Measurements from ENCODE around the gene FHAD1. TPM values are rescaled to one million over a fixed set of nuclear protein-coding genes. Genes with fewer than 3 reads are reported as not detected.
A peak's percentile ranks its signal among the peaks of the same experiment; 100 is the strongest.

Gene FHAD1
- total RNA-seq, 1 donor from 2014 or later = not detected

DNA sequence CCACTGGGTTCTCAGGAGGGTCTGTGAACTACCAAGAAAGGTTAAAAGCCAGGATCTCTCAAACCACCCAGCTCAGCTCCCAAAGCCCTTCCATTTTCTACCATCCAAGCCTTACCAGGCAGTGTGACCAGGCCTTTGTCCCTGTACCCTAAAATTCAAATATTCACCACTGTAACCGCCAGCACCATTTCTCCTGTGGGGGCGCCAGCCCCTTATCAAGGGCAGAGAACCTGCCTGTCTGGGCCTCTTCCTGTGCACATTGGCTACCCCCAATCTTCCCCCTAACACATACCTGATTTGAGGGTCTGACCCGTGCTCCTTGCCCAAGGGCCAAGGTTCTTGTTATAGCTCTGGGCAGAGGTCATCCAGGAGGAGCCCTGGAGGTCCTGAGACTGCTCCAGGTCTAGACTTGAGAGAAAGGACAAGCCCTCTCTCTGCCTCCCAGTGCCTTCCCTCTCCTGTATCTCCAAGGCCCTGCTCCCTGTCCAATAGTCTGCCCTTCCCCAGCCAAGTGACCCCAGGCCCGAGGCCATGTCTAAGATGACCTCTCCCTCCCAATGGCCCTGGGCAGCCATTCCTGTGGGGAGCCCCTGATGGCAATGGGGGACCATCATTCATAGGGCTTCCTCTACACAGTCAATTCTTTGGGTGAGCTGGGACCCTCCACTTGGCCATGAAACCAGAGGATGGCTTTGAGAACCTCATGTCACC, 78.5 kb downstream of the FHAD1 start:
- Mint-ChIP-seq H3K27me3 (ENCODE audit: unreplicated experiment) (no peaks in the 10 kb centered on the region), H3K4me1 (ENCODE audit: unreplicated experiment) (peaks cover 51% of the 10 kb centered on the region), H3K36me3 (ENCODE audit: unreplicated experiment) (peaks cover under 1% of the 10 kb centered on the region)

GRCh38 chr1:15326691-15327588, 79.9 kb downstream of the FHAD1 start:
- DNase-seq (ENCODE audit: extremely low spot score, unreplicated experiment) = no peak
- TF ChIP-seq CTCF (IDR thresholded peaks at IDR 0.05) = no peak
- no peaks in the 10 kb centered on the region for H3K9me3 Mint-ChIP-seq (ENCODE audit: unreplicated experiment)
- no peaks in the 10 kb centered on the region for H3K36me3 Mint-ChIP-seq (ENCODE audit: unreplicated experiment)
- H3K27me3 Mint-ChIP-seq (ENCODE audit: unreplicated experiment) = no peaks in the 10 kb centered on the region
- no peak overlapping the region for H3K4me3 Mint-ChIP-seq (ENCODE audit: unreplicated experiment)
- H3K4me1 Mint-ChIP-seq (ENCODE audit: unreplicated experiment) = peaks cover 51% of the 10 kb centered on the region
- H3K27ac Mint-ChIP-seq (ENCODE audit: unreplicated experiment) = peak overlapping the region; percentile 50

More for the DNA sequence above, 78.5 kb downstream of the FHAD1 start:
- H3K4me3 Mint-ChIP-seq (ENCODE audit: unreplicated experiment) = no peak overlapping the region
- H3K27ac Mint-ChIP-seq (ENCODE audit: unreplicated experiment) = no peak overlapping the region
- TF ChIP-seq CTCF (IDR thresholded peaks at IDR 0.05) = no peak
- no peak for DNase-seq (ENCODE audit: extremely low spot score, unreplicated experiment)
- peaks cover 4% of the 10 kb centered on the region for H3K9me3 Mint-ChIP-seq (ENCODE audit: unreplicated experiment)

DNA sequence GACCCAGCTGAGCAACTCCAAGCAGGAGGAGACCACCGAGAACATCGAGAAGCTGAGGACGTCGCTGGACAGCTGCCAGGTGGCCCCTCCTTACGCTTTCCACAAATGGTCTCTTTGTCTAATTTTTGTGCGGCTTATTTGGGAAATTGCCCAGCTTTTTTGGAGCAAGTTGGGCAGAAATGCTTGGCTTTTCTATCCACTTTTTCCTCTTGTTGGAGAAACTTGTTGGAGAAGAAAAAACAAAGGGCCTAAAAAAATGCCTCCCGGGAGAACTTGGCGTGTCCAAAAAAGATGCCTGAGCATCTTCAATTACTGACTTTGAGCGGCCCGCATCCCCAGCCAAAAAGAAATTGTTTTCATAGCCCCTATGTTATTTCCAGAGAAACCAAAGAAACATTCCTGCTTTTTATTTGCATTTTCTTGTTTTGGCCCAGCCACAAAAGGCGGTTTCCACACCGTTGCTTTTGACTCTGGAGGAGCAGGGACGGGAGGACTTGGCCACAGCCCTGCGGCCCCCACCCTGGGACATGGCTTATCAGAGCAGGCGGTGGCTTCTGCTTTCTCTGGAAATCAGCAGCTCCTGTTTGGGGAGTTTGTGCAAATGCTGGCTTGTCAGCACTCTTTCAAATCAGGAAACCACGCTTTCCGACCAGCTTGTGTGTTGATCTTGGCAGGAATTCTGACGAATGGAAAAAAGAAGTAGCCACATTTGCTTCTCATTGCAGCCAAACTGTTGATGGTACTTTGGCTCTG, 81.5 kb downstream of the FHAD1 start:
- Mint-ChIP-seq H3K36me3 (ENCODE audit: unreplicated experiment) (no peaks in the 10 kb centered on the region), H3K27me3 (ENCODE audit: unreplicated experiment) (no peaks in the 10 kb centered on the region)

GRCh38 chr1:15329104-15329820, 82.2 kb downstream of the FHAD1 start:
- Mint-ChIP-seq H3K4me1 (ENCODE audit: unreplicated experiment) (peaks cover 44% of the 10 kb centered on the region), H3K36me3 (ENCODE audit: unreplicated experiment) (no peaks in the 10 kb centered on the region), H3K27me3 (ENCODE audit: unreplicated experiment) (no peaks in the 10 kb centered on the region), H3K9me3 (ENCODE audit: unreplicated experiment) (no peaks in the 10 kb centered on the region), H3K4me3 (ENCODE audit: unreplicated experiment) (no peak overlapping the region), H3K27ac (ENCODE audit: unreplicated experiment) (no peak overlapping the region)
- DNase-seq (ENCODE audit: extremely low spot score, unreplicated experiment) = no peak
- no peak for TF ChIP-seq CTCF (IDR thresholded peaks at IDR 0.05)

More for the DNA sequence above, 81.5 kb downstream of the FHAD1 start:
- Mint-ChIP-seq H3K4me1 (ENCODE audit: unreplicated experiment) (peaks cover 49% of the 10 kb centered on the region), H3K4me3 (ENCODE audit: unreplicated experiment) (no peak overlapping the region), H3K27ac (ENCODE audit: unreplicated experiment) (peak overlapping the region; percentile 64), H3K9me3 (ENCODE audit: unreplicated experiment) (no peaks in the 10 kb centered on the region)
- no peak for DNase-seq (ENCODE audit: extremely low spot score, unreplicated experiment)
- TF ChIP-seq CTCF (IDR thresholded peaks at IDR 0.05) = no peak
